ENCODE results near the gene AIMP1.
"Not testable (repeated sequence)": the region's sequence is repeated elsewhere in the genome, so short reads cannot be mapped to it uniquely, and the experiment has no call there.

Gene AIMP1

GRCh38 chr4:106312997-106313522 is 3.3 kb upstream of the AIMP1 start:
- DNase-seq (ENCODE audit: low read depth in 3 of 3) = no peak

DNA sequence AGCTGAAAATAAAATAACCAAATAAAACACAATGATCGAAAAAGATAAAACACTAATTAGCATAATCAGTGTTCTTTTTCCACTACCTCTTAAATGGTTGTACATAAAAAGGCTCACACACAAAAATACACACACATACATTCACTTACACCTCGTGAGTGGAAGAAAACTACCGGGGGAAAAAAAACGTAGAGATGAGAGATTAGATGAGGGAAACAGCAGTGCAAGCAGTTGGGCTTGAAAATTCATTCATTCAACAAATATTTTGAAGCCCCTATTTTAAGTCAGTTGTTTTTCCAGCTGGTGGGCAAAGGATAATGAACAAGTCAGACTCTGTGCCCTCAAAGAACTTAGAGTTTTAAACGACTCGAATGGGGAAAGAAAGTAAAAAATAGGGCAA is 1.4 kb upstream of the AIMP1 start:
- DNase-seq (ENCODE audit: low read depth in 3 of 3) = no peak

- DNase-seq (ENCODE audit: low read depth in 3 of 3) = peak; percentile 21 to 32 (median 23)
Measured at GRCh38 chr4:106315476-106315967, 828 bp upstream of the AIMP1 start.

DNA sequence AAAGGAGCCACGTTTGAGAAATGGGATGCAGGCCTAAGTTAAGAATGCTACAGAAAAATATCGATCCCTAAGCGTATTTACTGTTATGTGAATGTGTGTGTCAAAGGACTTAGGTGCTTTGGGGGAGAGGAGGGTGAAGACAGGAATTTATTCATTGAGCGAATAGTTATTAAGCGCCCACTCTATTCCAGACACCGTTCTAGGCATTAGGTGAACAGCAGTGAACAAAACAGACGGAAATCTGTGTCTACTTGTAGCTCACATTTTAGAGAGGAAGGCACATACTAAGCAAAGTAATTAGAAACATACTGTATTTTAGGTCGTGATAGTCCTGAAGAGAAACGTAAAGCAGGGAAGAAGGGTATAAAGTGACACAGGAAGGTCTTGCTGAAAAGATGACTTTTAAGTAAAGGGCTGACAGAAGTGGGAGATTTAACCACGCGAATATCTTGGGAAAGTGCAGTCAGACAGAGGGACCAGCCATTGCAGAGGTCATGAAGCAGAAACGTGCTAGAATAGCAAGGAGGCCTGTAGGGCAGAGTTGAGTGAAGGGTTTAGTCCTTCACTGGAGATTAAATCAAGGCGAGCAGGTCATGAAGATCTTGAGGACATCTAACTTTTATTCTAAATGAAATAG is 541 bp downstream of the AIMP1 start:
- no peak for DNase-seq (ENCODE audit: low read depth in 3 of 3)

DNA sequence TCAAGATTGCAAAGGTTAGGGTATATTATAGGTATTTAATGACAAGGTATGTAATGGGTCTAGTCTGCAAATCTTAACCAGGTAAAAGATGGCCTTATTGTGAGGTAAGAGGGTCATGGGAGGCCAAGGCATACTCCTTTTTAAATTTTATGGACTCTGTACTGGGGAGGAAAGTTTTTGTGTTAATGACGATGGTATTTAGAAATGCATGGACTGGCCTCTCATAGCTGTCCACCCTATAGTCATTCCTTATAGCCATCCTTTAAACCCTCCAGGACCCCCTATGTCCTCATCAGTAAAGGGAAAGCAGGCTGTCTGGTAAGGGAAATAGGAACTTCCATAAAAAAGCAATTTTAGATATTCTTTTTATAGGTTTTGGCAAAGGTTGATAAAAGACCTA is 1.5 kb downstream of the AIMP1 start:
- no peak for DNase-seq (ENCODE audit: low read depth in 3 of 3)

DNA sequence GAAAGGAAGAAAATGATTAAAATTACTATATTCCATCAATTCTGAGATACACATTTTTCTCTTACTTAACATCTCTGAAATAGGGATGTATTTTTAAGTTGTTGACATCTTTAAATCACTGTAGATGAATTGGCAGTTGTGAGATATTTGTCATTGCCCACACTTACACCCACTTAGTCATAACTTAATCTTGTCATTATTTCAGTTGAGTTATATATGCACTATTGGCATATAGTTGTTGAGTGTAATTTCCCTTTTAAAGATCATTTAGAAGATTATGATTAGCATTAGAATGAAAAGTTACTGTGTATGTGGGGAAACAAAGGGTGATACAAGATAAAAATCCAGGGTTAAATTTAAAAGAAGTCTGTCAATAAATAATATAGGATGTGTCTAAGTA is 2.2 kb downstream of the AIMP1 start:
- DNase-seq (ENCODE audit: low read depth in 3 of 3) = no peak

GRCh38 chr4:106320235-106320634 is 3.9 kb downstream of the AIMP1 start:
- no peak for DNase-seq (ENCODE audit: low read depth in 3 of 3)

GRCh38 chr4:106321168-106321567 is 4.8 kb downstream of the AIMP1 start:
- DNase-seq (ENCODE audit: low read depth in 3 of 3) = not testable (repeated sequence)

DNA sequence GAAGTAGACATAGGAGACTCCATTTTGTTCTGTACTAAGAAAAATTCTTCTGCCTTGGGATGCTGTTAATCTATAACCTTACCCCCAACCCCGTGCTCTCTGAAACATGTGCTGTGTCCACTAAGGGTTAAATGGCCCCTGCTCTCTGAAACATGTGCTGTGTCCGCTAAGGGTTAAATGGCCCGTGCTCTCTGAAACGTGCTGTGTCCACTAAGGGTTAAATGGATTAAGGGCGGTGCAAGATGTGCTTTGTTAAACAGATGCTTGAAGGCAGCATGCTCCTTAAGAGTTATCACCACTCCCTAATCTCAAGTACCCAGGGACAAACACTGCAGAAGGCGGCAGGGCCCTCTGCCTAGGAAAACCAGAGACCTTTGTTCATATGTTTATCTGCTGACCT is 5.5 kb downstream of the AIMP1 start:
- DNase-seq (ENCODE audit: low read depth in 3 of 3) = not testable (repeated sequence)

DNA sequence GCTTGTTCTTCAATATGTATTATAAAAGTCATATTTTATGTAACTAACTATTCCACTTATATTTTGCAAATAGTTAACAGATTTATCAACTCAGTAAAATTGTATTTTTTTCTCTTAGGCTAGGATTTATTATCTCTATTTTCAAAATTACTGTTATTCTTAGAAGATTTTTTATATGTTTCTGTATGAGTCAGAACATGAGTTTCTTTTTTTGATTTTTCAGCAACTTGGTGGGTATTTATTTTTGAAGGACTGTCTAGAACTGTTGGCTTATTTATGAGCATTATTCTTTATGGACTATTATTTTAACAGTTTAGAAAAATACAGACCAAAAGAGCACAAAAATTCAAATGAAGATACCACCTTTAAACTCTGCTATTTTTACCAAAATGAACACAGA is 6.8 kb downstream of the AIMP1 start:
- no peak for DNase-seq (ENCODE audit: low read depth in 3 of 3)

- DNase-seq (ENCODE audit: low read depth in 3 of 3) = no peak
Measured at GRCh38 chr4:106325800-106326199, 9.4 kb downstream of the AIMP1 start.

GRCh38 chr4:106329041-106329618 is 12.8 kb downstream of the AIMP1 start:
- DNase-seq (ENCODE audit: low read depth in 3 of 3) = no peak

DNA sequence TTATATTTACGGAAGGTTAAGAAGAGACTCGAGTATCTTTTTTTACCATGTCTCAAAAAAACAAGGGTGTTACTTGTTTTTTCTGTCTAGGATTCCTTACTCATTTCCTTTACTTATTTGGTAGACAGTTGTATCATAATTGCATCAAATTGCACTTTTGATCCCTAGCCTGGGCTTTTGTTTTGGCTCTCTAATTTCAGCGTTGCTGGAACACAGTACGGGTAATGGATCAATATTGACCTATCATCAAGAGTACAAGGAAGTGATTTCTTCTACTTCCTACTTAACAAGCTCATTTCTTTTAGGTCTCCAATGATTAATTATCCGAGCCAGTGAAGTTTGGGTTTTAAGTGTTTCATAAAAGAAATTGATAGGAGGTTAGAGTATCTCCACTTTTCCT is 16.8 kb downstream of the AIMP1 start:
- no peak for DNase-seq (ENCODE audit: low read depth in 3 of 3)

DNA sequence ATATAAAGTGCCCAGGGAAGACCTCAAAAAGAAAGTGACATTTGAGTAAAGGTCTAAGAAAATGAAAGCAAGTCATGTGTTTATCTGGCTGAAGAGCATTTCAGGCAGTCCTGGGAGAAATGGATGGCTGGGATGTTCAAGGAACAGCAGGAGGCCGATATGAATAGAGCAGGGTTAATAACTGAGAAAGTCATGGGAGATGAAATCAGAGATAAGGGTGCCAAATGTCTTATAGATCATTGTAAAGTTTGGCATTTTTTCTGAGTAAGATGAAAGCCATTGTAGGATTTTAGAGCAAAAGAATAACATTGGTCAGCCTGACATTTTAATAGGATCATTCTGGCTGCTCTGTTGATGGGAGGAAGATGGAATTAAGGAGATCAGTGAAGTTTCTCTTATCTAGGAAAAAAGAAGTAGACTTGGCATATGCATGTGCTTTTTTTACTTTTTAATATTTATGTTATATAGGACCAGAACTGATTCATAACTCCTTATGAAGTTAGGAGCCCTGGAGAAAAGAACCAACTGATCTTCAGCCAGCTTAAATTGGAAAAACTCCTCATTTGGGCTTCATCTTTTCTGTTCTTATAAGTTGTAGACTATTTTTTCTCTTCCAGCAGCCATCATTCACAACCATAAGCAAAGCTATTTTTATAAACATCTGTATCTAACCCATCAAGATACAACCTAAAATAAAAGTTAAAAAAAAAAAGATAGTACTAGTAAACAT is 18.6 kb downstream of the AIMP1 start:
- no peak for DNase-seq (ENCODE audit: low read depth in 3 of 3)

DNA sequence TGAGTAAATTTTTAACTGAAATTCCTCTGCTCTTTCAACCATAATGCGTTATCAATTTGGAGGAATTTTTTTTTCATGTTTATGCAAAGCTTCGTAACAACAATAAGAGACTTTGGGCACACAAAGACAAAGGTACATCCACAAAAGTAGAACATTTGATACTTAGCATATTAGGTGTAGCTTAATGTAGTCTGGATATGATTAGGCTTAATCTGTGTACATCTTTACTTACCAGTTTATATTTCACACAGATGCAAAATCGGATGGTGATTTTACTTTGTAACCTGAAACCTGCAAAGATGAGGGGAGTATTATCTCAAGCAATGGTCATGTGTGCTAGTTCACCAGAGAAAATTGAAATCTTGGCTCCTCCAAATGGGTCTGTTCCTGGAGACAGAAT is 20.3 kb downstream of the AIMP1 start:
- no peak for DNase-seq (ENCODE audit: low read depth in 3 of 3)

GRCh38 chr4:106337916-106338315 is 21.6 kb downstream of the AIMP1 start:
- DNase-seq (ENCODE audit: low read depth in 3 of 3) = no peak

GRCh38 chr4:106338671-106339070 is 22.3 kb downstream of the AIMP1 start:
- DNase-seq (ENCODE audit: low read depth in 3 of 3) = no peak

DNA sequence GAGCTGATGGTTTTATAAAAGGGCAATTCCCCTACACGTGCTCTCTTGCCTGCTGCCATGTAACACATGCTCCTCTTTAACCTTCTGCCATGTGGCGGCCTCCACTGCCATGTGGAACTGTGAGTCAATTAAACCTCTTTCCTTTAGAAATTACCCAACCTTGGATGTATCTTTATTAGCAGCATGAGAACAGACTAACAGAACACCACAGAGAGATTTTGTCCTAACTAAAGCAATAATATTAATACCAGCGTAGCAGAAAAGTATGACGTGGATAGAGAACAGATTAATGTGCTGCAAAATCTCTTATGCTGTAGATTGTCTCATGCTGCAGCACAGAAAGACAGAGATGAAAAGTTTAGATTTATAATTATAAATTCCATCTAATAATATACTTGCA is 23.1 kb downstream of the AIMP1 start:
- no peak for DNase-seq (ENCODE audit: low read depth in 3 of 3)

DNA sequence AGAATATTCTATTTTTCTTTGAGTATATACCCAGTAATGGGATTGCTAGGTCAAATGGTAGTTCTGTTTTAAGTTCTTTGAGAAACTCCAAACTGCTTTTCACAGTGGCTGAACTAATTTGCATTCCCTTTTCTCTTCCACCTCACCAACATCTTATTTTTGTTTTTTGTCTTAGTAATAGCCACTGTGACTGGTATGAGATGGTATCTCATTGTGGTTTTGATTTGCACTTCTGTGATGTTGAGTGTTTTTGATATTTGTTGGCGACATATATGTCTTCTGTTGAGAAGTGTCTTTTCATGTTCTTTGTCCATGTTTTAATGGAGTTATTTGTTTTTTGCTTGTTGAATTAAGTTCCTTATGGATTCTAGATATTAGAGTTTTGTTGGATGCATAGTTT is 24.4 kb downstream of the AIMP1 start:
- DNase-seq (ENCODE audit: low read depth in 3 of 3) = no peak

- DNase-seq (ENCODE audit: low read depth in 3 of 3) = no peak
Measured at GRCh38 chr4:106343865-106344646, 27.7 kb downstream of the AIMP1 start.

DNA sequence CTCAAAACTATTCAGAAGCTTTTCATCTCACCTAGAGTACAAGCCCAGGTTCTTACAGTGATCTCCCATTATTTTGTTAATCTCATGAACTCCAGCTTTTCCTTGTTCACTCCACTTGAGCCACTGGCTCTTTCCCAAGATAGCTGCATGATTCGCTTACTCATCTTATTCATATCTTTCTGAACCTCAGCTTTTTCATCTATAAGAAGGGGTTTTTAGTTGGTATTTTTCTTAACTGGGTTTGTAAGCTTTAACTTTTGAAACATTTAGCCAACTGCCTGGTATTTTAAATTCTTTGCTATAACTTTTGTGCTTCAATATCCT is 28.3 kb downstream of the AIMP1 start:
- no peak for DNase-seq (ENCODE audit: low read depth in 3 of 3)

DNA sequence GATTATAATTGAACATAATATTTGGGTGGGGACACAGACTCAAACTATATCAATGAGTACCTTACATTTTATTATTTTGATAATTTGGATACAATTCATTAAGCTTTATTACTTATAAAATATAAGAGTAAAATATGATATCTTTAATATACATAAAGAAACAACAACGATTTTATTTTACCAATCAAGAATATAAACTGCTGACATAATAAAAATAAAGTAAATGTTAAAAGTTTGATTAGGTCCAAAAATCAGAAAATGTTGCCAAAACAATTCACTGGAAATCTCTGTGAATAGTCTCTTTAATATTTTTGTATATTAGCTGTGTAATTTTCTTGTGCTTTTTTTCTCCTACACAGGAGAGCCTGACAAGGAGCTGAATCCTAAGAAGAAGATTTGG is 30.8 kb downstream of the AIMP1 start:
- DNase-seq (ENCODE audit: low read depth in 3 of 3) = no peak

Data from stimulated activated CD4-positive, alpha-beta T cell treated with anti-CD3 and anti-CD28 coated beads, TNF-alpha, amount 100 ng/mL, for 48 hours (primary cell).